ENCODE results near the gene ADH5.
"Not testable (repeated sequence)": the region's sequence is repeated elsewhere in the genome, so short reads cannot be mapped to it uniquely, and the experiment has no call there.

The ADH5 gene

DNA sequence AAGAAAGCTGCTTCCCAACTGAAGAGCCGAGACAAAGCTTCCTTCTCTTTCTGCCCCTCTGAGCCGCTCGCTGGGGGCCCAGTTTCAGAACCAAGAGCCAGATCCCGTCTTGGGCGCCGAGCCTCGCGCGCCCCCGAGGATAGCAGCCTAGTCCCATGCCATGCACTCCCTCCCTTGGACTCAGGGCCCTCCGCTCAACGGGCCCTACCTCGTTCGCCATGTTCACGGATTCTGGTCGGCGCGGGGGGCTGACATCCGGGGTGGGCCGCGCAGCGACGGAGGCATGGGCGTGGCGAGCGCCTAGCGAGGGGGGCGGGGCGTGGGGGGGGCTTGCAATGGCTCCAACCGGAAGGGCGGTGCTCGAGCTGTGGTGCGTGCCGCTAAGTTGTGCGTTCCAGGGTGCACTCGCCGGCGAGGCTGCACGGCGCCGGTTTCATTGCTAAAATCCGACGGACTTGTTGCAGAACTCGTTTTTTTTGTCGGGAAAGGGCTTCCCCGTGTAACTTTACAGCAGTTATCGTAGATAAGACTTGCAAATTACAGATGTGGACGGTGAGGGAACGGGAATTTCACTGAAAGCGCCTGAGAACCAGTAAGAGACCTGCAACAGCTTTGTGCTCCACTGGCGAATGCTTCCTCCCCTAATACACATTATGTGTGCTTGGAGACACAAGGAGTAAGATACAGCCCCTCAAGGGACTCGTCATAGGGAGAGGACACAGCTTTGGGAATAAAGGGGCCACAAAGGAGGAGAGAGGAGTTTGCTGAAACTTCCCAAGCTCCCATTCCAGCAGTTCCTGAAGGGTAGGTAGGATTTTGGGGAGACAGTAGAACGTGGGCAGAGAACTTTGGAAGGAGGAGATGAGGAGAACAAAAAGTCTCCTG lies at the start of gene ADH5:
TSS of gene ADH5 (minus strand) at position 308 of the 885 bp plus-strand sequence. CDS start at position 220, 88 bp downstream.
- peak within 1 kb of the TSS; percentile 88 for H3K4me3 ChIP-seq (ENCODE audit: low read depth, low read length)

DNA sequence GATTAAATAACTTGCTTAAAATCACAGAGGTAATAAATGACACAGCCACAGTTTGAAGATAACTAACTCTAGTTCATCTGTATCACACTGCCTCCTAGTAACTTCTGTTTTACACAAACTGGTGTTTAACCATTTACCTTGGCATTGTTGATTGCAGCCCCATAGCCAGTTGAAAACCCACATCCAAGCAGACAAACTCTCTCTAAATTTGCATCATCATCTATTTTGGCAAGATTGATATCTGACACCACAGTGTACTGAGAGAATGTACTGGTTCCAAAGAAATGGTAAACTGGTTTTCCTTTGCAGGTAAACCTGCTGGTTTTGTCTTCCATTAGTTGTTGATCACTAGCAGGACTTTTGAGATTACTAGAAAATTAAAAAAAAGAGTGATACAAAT lies 47.7 kb upstream of the ADH5 start:
- no peak overlapping the region for H3K4me3 ChIP-seq (ENCODE audit: low read depth, low read length)

DNA sequence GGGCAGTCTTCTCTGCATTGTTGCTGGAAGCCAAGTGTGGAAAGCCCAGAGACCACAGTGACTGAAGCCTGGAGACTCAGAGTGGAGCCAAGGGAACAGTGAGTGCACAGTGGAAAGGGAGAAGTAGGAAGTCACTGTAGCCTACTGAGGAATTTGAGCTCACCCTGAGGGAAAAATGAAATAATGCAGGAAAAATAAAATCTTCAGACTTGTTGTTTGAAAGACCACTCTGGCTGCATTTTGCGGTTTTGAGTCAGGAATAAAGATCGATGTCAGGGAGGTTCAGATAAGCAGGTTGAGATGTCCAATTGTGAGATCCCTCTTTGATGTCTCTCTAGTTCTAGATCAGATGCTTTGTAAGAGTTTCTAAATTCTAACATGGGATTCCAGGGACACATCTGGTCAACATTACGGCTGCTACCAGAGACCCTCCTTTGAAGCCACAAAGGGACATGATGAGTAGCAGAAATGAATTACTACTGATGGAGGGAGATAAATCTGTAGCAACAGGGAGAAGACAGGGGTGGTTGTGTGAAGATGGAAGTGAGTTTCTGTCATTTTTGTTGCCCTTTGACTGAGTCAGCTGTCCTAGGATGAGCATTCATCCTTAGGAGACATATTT lies 47.1 kb upstream of the ADH5 start:
- no peak overlapping the region for H3K4me3 ChIP-seq (ENCODE audit: low read depth, low read length)

DNA sequence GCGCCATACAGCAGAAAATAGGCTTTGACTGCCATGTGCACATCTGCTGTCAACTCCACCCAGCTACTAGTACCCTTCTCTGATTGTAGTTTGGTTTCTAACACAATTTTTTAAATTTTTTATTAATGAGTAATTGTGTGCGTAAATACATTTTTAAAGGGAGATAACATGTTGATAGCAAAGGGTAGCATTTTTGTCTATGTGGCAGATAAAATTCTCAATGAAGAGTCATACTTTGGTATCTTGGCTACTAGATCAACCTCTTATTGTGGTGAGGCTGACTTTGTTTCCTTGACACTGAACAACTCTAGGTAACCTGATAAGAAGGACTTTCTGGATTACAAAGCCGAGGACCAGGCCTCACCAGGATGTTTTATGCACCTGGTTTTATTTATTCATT lies 46.0 kb upstream of the ADH5 start:
- H3K4me3 ChIP-seq (ENCODE audit: low read depth, low read length), result no peak overlapping the region

DNA sequence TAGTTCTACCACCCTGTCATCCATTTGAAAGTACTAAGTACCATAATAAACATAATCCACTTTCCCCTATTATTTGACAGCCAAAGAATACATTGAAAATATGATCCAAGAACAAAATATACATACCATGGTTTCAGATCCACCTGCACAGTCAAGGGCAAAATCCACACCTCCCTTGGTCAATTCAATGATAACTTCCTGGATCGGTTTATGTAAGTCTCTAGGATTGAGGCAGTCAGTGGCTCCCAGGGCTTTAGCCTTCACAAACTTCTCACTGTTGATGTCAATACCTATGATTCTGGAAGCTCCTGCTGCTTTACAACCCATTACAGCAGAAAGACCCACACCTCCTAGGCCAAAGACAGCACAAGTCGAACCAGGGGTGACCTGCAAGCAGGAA lies 42.8 kb upstream of the ADH5 start:
- no peak overlapping the region for H3K4me3 ChIP-seq (ENCODE audit: low read depth, low read length)

DNA sequence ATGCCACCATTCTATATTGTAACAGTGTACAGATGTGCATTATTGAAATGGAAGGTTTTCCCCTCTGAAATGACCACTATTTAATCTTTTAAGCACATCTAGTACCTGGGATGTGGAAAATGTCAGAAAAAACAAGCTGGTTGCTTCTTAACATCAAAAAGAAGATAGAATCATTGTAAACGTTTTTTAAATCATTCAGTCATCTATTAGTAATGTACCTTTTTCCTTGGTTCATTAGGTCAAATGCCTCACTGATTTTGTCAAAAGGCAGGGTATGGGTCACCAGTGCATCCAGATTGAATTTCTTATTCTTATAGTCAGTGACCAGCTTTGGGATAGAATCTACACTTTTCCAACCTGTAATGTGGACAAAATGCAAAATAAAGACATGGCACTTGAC lies 37.8 kb upstream of the ADH5 start:
- H3K4me3 ChIP-seq (ENCODE audit: low read depth, low read length), result no peak overlapping the region

DNA sequence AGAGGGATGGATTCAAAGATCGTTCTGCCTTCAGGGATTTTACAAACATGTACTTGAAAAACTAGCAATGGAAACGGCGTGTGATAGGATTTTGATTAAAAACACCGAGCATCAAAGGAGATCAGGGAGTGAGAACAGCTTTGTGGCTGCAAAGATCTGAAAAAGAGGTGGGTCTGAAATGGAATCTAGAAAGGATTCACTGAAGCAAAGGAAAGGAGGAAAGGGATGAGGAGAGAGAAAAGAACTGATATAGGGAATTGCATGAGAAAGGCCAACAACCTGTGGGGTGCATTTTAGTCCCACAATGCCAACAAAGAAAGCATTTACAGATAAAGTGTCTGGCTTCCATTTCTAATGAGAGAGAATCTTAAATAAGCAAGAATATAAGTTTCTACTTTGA lies 32.4 kb upstream of the ADH5 start:
- H3K4me3 ChIP-seq (ENCODE audit: low read depth, low read length), result no peak overlapping the region

DNA sequence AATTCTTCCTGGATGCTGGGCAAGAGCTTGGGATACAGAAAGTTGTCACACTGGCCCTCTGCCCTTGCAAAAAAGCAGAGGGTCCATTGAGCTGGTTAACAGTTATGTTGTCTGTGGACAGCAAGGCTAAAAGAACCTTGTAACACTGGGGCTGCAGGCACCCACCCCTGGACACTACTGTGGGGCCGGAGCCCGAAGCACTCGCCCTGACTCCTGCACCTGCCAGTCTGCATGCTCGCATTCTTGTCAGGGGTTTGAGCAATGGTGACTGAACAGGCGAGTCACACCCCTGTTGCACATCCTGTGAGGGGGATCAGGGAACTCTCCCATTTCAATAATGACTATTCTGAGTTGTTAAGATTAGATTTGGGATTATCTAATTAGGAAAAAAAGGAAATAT lies 31.9 kb upstream of the ADH5 start:
- no peak overlapping the region for H3K4me3 ChIP-seq (ENCODE audit: low read depth, low read length)

DNA sequence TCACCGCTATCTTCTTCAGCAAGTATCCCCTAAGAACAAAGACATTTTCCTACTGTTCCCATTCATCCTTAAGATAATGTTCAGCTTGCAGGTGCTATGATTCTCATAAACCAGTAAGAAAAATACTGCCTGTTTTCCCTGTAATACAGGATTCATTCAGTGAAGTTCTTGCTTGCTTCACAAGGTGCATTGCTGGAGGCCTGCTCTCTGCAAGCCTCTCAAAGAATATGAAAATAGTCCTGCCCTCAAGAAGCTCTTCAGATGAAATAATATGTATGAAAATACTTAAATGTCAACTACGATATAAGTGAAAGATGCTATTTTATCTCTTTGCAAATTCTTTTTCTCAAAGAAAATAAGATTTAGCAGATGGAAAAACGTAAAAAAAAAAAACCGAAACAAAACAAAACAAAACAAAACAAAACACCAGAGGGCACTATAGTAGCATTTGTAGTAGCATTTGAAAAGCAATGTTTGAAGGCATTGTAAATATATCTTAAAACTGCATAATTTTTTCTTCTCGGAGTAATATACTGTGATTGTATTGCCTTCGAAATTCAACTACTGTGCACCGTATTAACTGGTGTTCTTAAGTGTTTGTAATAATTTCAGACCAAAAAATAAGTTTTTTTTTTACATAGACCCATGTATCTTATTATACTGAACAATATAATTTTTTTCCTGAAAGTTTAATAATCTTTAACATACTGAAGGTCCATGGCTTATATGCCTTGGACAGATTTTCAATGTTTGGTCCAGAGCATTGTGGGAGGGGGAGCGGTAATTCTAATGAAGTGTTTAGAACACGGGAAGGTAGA lies 29.5 kb upstream of the ADH5 start:
- no peak overlapping the region for H3K4me3 ChIP-seq (ENCODE audit: low read depth, low read length)

DNA sequence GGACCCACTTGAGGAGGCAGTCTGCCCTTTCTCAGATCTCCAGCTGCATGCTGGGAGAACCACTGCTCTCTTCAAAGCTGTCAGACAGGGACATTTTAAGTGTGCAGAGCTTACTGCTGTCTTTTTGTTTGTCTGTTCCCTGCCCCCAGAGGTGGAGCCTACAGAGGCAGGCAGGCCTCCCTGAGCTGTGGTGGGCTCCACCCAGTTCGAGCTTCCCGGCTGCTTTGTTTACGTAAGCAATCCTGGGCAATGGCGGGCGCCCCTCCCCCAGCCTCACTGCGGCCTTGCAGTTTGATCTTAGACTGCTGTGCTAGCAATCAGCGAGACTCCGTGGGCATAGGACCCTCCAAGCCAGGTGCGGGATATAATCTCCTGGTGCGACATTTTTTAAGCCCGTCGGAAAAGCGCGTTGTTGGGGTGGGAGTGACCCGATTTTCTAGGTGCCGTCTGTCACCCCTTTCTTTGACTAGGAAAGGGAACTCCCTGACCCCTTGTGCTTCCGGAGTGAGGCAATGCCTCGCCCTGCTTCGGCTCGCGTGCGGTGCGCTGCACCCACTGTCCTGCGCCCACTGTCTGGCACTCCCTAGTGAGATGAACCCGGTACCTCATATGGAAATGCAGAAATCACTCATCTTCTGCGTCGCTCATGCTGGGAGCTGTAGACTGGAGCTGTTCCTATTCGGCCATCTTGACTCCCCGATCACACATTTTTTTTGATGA lies 28.7 kb upstream of the ADH5 start:
- H3K4me3 ChIP-seq (ENCODE audit: low read depth, low read length), result not testable (repeated sequence)

DNA sequence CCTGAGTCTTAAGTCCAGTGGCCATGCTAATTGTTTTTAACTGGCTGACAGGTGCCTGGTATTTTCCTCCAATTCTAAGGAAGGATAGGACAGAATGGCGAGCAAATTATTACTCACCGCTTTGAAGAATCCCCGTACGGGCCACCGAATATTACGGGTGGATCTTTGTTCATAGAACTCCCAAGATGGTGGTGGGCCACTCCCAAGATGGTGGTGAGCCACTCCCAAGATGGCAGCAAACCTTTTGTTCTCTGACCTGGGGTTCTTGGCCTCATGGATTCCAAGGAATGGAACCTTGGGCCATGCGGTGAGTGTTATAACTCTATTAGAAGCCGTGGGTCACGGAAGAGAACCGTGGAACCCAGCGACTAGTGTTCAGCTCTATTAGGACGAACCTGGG lies 20.7 kb upstream of the ADH5 start:
- H3K4me3 ChIP-seq (ENCODE audit: low read depth, low read length), result not testable (repeated sequence)

DNA sequence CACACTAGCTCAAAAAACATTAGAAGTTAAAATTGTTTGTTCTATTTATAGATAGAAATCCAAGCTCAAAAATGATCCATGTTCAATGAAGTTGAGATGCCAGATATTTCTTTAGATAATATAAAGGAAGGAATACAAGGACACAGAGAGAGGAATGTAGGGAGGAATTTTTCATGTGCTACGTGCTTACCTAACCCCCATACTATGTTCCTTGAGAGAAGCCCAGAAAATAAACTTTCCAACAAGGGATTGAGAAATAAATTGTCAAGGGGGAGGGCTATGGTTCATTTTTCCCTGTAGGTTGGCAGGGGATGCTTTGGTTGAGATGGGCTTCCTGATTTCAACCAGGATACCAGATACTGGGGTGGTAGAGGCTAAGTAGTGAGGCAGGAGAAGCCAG lies 15.6 kb upstream of the ADH5 start:
- H3K4me3 ChIP-seq (ENCODE audit: low read depth, low read length), result no peak overlapping the region

DNA sequence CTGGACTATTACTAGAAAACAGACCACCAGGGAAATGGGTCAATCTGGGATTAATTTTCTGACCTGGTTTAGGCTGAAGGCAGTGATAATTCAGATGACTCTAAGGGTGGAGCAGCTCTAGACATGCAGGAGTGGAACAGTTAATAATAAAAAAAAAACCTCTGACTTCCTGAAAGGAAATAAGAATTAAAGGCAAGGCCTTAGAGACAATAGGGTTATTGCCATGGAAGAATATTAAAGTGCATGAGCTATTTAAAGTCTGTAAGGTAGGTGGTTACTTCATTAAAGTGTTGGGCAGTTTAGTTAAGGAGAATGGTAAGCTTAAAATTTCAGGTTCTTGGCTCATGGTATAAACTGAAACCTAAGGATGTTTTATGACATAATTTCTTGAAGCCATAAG lies 14.6 kb upstream of the ADH5 start:
- H3K4me3 ChIP-seq (ENCODE audit: low read depth, low read length), result no peak overlapping the region

DNA sequence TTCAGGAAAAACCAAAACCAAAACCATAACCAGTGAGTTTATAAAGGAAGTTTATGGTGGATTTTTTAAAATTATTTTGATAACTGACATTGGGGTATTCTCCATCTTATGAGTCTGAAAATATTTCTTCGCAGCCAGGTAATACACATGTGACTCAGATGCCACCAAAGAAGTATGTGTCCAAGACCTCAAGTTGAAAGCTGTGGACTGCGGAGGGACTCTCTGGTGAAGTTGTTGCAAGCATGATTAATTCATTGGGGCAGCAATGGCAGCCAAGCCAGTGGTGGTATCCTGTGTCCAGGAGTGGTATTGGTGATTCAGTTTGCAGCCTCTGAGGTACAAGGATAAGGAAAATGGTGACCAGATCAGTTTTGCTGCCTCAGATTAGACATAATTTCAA lies 14.0 kb upstream of the ADH5 start:
- H3K4me3 ChIP-seq (ENCODE audit: low read depth, low read length), result no peak overlapping the region

DNA sequence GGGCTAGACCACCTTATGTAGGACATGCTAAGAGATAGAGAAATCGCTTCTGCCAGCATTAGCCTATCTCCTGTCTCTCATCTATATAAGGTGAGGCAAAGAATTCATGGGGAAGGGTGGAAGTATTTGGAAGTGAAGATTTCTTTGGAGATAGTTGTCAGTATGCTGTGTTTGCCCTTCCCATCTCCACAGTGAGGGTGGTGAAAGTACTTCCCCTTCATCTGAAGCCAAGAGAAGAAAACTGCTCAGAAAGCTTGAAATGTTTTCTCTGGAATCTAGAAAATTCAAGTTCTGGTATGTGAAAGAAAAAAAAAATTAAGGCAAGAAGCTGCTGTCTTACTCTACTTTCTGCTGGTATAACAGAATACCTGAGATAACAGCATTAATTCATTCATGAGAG lies 12.3 kb upstream of the ADH5 start:
- no peak overlapping the region for H3K4me3 ChIP-seq (ENCODE audit: low read depth, low read length)

DNA sequence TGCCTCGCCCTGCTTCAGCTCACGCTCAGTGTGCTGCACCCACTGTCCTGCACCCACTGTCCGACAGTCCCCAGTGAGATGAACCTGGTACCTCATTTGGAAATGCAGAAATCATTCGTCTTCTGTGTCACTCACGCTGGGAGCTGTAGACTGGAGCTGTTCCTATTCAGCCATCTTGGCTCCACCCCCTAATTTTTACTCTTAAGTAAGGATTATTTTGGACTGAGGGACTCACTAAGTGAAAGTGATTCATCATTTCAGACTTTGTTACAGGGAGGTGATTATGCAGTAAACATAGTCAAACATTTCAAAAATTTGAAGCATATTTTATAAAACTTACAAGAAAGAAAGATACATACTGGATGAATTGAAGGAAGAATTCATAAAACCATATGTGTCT lies 11.2 kb upstream of the ADH5 start:
- not testable (repeated sequence) for H3K4me3 ChIP-seq (ENCODE audit: low read depth, low read length)

DNA sequence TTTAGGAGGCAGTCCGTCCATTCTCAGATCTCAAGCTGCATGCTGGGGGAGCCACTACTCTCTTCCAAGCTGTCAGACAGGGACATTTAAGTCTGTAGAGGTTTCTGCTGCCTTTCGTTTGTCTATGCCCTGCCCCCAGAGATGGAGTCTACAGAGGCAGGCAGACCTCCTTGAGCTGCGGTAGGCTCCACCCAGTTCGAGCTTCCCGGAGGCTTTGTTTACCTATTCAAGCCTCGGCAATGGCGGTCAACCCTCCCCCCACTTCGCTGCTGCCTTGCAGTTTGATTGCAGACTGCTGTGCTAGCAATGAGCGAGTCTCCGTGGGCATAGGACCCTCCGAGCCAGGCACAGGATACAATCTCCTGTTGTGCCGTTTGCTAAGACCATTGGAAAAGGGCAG lies 10.7 kb upstream of the ADH5 start:
- no peak overlapping the region for H3K4me3 ChIP-seq (ENCODE audit: low read depth, low read length)

DNA sequence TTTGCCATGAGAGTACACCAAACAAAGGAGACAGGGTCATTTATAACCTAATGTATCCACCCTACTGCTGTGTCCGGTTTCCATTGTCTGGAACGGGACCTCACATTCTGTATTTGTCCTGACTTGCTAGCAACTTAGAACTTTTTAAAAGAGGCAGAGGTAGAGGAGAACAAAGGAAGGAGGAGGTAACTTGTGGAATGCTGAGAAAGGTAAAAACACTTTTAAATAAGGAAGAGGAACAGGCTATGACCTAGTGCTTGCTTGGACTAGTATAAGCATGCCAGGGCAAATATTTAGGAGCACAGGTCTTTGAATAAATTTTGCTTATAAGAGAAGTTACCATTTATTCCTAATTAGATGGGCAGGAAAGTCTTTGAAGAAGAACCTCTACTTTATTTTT lies 3.3 kb upstream of the ADH5 start:
- H3K4me3 ChIP-seq (ENCODE audit: low read depth, low read length), result not testable (repeated sequence)

DNA sequence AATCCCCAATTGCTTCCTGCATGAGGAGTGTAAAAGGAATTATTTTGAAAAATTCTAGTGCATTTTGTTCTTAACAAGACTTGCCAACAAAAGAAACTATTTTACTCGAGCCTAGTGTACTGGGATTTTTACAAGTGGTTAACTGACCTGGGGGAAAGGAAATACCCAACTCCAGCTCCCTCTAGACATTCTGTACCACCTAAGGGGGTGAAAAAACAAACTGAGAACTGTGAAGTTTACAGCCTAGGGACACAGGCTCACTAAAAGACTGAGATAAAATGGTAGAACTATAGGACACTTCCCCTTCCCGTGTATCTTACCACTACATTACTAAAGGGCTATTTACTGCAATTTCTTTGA lies 2.6 kb upstream of the ADH5 start:
- no peak overlapping the region for H3K4me3 ChIP-seq (ENCODE audit: low read depth, low read length)

DNA sequence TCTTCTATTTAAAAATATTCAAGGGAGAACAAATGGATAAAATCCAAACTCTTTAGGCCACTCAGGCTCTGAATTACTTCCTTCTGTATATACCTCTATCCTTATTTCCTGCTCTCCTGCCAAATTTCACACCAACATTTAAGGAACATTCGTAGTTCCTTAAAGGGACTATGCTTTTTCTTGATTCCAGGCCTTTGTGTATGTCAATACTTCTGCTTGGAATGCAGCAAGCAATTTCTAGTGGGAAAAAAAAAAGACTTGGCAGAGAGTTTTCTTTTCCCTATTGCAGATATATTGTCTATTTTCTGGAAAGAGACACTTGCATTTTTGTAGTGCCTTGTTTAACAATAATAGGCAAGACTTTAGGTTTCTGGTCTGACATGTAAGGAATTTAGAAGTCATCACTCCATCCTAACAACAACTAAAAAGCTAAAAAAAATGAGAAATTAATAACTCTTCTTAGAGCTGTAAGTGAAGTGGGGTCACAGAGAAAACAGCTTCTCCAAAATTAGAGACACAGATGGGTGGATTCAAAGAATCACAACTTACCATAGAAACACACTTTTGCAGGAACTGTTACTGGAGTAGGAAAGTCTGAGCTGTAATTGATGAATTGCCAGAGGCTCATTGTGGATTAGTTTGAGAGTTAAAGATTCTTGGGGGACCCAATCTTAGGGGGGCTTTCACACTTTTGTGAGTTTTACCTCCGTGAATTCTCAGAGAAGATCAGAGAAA lies 2.1 kb upstream of the ADH5 start:
- no peak overlapping the region for H3K4me3 ChIP-seq (ENCODE audit: low read depth, low read length)
